ENCODE measurements around the gene TRAPPC5. TPM values are rescaled to one million over a fixed set of nuclear protein-coding genes. Genes with fewer than 3 reads are reported as not detected.

Gene TRAPPC5
- total RNA-seq, result 112 and 152 TPM in 2 replicates

GRCh38 chr19:7680606-7681339 is at the start of gene TRAPPC5:
Gene TRAPPC5, plus strand, starts transcription at chr19:7680833. Its CDS starts 1,421 bp downstream, at chr19:7682254.

DNA sequence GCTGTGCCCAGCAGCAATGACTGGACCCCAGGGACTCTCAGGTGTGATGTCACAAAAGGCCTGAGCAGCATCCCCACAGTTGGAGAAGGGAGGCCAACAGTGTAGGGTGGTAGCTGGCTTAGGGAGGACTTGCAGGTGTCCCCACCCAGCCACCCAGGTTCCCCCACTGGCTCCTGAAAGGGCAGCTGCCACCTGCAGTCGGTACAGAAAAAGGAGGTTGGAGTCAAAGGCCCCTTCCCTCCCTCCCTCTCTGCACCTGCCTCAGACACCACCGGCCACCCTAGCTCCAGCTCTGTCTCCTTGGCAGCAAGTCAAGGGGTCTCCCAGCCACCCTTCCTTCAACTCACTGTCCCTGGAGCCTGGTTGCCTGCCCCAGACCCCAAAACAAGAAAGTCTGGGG is 46.9 kb upstream of the TRAPPC5 start, which contains the start of gene PCP2:
Gene PCP2 (minus strand): TSS at position 22 of the 400 bp plus-strand sequence. CDS start 262 bp downstream, outside the sequence.

GRCh38 chr19:7636691-7637373 is 43.8 kb upstream of the TRAPPC5 start, which contains the start of gene STXBP2:
Gene STXBP2, plus strand, starts transcription at chr19:7637110. Its CDS starts 40 bp downstream, at chr19:7637150.

DNA sequence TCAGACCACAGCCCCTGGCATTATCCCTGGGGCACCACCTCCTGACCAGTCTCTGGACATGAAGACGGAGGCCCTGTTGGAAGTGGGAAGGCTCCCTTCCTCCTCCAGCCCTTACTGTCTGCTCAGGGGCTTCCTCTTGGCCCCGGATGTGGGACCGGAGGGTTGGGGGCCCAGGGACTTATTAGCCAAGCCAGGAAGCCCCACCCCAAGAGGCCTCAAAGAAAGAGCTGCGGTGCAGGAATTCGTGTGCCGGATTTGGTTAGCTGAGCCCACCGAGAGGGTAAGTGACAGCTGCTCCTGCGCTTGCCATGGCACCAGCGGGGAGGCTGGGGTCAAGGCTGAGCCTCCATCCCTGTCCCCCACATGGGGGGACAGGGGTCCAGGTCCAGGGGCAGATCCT is 11.8 kb upstream of the TRAPPC5 start, which contains the start of gene RETN:
Gene RETN (plus strand): TSS at position 208 of the 400 bp plus-strand sequence. CDS start 278 bp downstream, outside the sequence.

DNA sequence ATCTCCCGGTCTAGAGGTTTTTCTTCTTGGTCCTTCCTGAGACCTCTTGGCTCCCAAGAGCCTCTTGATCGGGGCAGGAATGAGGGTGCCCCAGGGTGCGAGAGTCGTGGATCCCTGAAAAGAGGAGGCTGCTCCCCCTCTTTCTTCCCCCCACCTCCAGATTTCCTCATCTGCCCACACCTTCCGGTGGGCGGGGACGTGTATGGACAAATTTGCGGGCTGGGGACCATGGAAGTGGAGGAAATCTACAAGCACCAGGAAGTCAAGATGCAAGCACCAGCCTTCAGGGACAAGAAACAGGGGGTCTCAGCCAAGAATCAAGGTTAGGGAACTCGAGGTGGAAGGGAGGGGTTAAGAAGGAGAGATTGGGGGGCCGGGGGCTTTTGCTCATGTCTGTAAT is 3.8 kb upstream of the TRAPPC5 start, which contains the start of gene MCEMP1:
Gene MCEMP1 (plus strand): TSS at position 237 of the 400 bp plus-strand sequence. CDS start 31 bp downstream, at position 268.

GRCh38 chr19:7701654-7702457 is 21.2 kb downstream of the TRAPPC5 start, which contains the start of gene FCER2:
Gene FCER2, minus strand, starts transcription at chr19:7702131. Its CDS starts 2,371 bp downstream, at chr19:7699760.

GRCh38 chr19:7732045-7732444 is 51.4 kb downstream of the TRAPPC5 start, which contains the start of gene CLEC4G:
Gene CLEC4G, minus strand, starts transcription at chr19:7732110. Its CDS starts 8 bp downstream, at chr19:7732102.

Other genes starting within 250 kb of the TRAPPC5 start
- 4.2 and 5.2 TPM in 2 replicates for gene PEX11G, start 191.8 kb upstream of the TRAPPC5 start, total RNA-seq
- gene ZNF358, start 164.7 kb upstream of the TRAPPC5 start, total RNA-seq, result 48.0 and 122 TPM in 2 replicates
- gene MCOLN1, start 158.2 kb upstream of the TRAPPC5 start, total RNA-seq, result 3.5 and 10.4 TPM in 2 replicates
- 114 and 136 TPM in 2 replicates for gene PNPLA6, start 145.1 kb upstream of the TRAPPC5 start, total RNA-seq
- 0.65 TPM in 1 of 2 replicates, not detected in the other for gene CAMSAP3, start 85.0 kb upstream of the TRAPPC5 start, total RNA-seq
- 42.0 and 69.7 TPM in 2 replicates for gene XAB2, start 51.3 kb upstream of the TRAPPC5 start, total RNA-seq
- 17.3 and 18.4 TPM in 2 replicates for gene PET100, start 51.0 kb upstream of the TRAPPC5 start, total RNA-seq
- not detected in 2 replicates for gene PCP2, start 47.1 kb upstream of the TRAPPC5 start, total RNA-seq
- 12.3 and 28.7 TPM in 2 replicates for gene STXBP2, start 43.7 kb upstream of the TRAPPC5 start, total RNA-seq
- not detected in 2 replicates for gene RETN, start 11.8 kb upstream of the TRAPPC5 start, total RNA-seq
- not detected in 2 replicates for gene MCEMP1, start 3.7 kb upstream of the TRAPPC5 start, total RNA-seq
- not detected in 2 replicates for gene FCER2, start 21.3 kb downstream of the TRAPPC5 start, total RNA-seq
- not detected in 2 replicates for gene CLEC4G, start 51.3 kb downstream of the TRAPPC5 start, total RNA-seq
- not detected in 2 replicates for gene CD209, start 66.7 kb downstream of the TRAPPC5 start, total RNA-seq
- not detected in 2 replicates for gene CLEC4M, start 82.4 kb downstream of the TRAPPC5 start, total RNA-seq
- 13.8 and 15.0 TPM in 2 replicates for gene EVI5L, start 149.4 kb downstream of the TRAPPC5 start, total RNA-seq
- not detected in 2 replicates for gene PRR36, start 193.6 kb downstream of the TRAPPC5 start, total RNA-seq
- gene LRRC8E, start 207.7 kb downstream of the TRAPPC5 start, total RNA-seq, result 3.5 and 5.7 TPM in 2 replicates
- gene MAP2K7, start 223.0 kb downstream of the TRAPPC5 start, total RNA-seq, result 10.0 and 17.1 TPM in 2 replicates
- gene TGFBR3L, start 234.0 kb downstream of the TRAPPC5 start, total RNA-seq, result 6.3 and 8.9 TPM in 2 replicates
- gene SNAPC2, start 239.5 kb downstream of the TRAPPC5 start, total RNA-seq, result 46.0 and 47.4 TPM in 2 replicates
- 4.3 and 7.1 TPM in 2 replicates for gene CTXN1, start 245.3 kb downstream of the TRAPPC5 start, total RNA-seq

All from epithelial cell of alveolus of lung (primary cell).